Right renal cortex interstitium (tissue), 3 donors: ENCODE results near the gene CLEC16A. TPM values are rescaled to one million over a fixed set of nuclear protein-coding genes. Genes with fewer than 3 reads are reported as not detected.

Source experiments
- DNase-seq, 3 donors: peaks; one replicate each; pipeline ENCODE4 v3.0.0-alpha.2; 2013; ENCODE audit warnings: low read depth in 3 of 3, low spot score in 2 of 3
- polyA plus RNA-seq, 3 donors: library from polyadenylated mRNA; unstranded; fragments of 120-200 nt; gene quantifications; one replicate each; pipeline ENCODE4 v1.2.1, GENCODE V29; 2013; ENCODE audit not compliant: insufficient read length in 3 of 3

Gene CLEC16A
- polyA plus RNA-seq, 3 donors, result 22.1 to 26.3 (median 23.3) TPM

DNA sequence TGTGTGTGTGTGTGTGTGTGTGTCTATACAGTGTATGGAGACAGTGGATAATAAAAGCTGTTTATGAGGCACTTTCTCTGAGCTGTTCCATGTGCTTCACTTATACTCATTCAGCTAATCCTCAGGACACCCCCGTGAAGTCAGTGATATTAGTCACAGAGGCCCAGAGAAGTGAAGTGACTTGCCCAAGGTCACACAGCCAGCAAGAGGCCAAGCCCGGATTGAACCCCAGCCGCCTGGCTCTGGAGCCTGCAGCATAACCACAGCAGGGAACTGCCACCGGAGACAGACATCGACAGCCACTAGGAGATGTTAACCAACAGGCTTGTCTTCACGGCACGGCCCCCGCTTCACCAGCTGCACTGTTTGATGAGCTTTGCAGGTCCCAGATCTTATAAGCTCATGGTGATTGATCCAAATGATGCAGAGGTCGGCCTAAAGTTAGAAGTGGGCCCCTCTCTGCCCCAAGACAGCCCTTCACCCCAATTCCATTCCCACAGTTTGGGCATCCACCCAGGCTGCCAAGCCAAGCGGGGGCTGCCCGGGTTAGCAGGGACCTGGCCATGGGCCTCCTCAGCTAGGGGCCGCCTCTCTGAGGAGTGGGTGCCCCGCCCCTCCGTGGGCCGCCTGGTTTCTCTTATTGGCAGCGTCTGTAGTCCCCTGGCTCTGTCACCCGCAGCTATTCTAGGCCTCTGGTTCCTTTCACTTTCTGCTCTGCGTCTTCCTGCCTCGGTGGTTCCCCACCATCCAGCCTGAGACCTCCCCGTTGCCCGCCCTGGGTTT is 280.7 kb downstream of the CLEC16A start:
- no peak for DNase-seq

DNA sequence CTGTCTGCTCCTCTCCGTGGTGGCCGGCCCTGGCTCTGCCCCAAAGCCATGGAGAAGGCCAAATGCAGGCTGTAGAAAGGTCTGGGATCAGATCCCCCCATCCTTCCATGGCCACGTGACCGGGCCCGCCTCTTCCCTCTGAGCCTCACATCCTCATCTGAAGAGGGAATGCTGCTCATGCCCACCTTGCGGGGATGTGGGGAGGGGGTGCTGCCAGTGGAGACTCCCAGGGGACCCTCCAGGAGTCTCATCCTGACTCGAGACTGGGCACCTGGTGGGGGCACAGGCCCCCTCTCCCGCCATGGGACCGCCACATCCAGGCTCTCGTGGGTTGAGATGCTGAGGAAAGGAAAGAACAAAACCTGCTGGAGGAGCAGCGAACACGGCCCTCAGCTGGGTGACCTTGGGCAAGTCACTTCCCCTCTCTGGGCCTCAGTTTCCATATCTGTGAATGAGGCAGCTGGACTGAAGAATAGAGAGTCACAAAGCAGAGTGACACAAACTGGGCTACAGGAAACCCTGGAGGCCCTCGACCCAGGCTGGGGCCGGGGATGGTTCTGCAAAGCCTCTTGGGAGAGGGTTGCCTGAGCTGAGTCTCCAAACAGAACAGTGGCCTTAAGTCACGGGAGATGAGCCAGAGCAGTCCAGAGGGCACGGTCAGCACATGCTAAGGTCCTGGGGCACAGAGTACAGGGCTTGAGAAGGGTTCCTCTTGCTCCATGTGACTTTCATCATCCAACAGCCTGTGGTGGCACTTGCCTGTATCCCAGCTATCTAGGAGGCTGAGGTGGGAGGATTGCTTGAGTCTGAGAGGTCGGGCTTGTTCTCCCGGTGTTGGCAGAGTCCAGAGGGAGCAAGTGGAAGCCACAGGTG is 281.5 kb downstream of the CLEC16A start:
- no peak for DNase-seq

DNA sequence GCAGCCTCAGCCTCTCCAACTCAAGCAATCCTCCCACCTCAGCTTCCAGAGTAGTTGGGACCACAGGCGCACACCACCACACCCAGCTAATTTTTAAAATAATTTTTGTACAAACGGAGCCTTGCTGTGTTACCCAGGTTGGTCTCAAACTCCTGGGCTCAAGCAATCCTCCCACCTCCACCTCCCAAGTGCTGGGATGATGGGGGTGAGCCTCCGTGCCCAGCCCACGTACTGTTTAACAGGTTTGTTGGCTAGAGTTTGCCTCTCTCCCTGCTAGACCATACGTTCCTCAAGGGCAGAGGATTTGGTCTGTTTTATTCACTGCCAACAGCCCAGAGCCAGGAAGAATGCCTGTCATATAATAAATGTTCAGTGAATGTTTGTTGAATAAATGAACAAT is 285.1 kb downstream of the CLEC16A start:
- DNase-seq, result no peak

DNA sequence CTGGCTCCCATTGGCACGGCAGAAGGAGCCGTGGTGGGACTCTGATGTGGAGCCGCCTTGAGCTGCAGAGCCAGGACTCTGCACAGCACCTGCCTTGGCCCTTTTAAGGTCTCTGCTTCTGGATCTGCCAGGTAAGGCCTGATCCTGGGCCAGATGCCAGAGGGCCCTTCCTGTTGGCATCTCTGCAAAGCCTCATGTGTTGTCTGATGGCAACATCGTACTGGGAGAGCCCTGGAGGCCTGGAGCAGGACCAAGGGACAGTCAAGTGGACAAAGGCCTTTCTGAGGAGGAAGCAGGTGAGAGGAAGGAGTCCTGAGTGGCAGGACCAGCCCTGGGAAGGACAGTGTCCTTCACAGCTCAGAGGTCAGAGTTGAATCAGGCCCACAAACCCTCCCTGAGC is 285.5 kb downstream of the CLEC16A start:
- DNase-seq, result no peak

DNA sequence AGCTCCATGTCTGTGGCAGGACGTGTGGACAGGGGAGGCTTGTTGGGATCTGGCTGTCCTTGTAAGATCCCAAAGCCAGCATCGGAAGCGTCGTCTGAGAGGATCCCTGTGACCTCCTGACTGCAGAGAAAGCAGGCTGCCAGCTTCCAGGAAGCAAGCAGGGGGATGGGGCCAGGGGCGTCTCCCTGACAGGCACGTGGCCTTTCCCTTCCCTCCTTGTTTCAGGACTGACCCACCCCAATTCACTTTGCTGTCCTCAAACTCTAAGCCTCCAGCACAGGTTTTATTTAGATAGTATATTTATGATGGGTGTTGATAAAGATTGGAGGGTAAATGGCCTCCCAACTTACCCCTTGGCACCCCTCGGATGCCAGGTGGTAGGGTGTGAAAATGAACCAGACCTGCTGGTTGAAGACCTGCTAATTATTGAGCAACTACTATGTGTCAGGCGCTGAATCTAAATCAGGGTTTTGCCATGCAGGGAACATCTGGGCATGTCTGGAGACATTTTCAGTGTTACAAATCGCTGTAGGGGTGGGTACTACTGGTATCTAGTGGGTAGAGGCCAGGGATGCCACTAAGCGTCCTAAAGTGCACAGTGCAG is 287.1 kb downstream of the CLEC16A start:
- no peak for DNase-seq

Other genes with a start within 250 kb of the CLEC16A start
- gene TEKT5, start 249.6 kb upstream of the CLEC16A start, polyA plus RNA-seq, result under 1 TPM; 0.10 to 0.24 (median 0.22) TPM
- gene NUBP1, start 200.7 kb upstream of the CLEC16A start, polyA plus RNA-seq, result 10 to 100 TPM; 31.8 to 34.2 (median 33.0) TPM
- gene TVP23A, start 125.8 kb upstream of the CLEC16A start, polyA plus RNA-seq, result 1 to 10 TPM; 2.6 to 3.9 (median 3.1) TPM
- gene CIITA, start 67.4 kb upstream of the CLEC16A start, polyA plus RNA-seq, result 1 to 10 TPM; 4.9 to 6.3 (median 5.7) TPM
- gene DEXI, start 2.1 kb upstream of the CLEC16A start, polyA plus RNA-seq, result 10 to 100 TPM; 42.8 to 49.0 (median 44.3) TPM